Measurements from ENCODE around the gene DNM2.

DNA sequence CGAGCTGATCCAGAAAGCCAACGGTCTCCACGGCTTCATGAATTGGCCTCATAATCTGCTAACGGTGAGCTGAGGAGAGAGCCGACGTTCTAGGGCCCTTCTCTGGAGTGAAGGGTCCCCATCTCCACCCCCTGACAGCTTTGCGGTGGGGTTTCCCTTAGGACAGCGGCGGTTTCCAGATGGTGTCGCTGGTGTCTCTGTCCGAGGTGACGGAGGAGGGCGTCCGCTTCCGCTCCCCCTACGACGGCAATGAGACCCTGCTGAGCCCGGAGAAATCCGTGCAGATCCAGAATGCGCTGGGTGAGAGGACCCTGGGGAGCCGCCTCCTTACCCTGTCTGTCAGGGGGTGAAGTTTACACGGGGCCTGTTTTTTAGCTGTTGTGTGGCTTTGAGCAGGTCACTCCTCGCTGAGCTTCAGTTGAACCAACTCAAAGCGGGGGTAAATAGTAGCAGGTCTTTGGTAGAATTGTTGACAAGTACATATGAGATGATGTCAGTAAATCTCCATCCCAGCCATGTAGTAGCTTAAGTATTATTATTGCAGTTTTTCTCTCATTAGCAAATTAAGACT lies 15.8 kb upstream of the DNM2 start:
- TF ChIP-seq, protein P1, sequence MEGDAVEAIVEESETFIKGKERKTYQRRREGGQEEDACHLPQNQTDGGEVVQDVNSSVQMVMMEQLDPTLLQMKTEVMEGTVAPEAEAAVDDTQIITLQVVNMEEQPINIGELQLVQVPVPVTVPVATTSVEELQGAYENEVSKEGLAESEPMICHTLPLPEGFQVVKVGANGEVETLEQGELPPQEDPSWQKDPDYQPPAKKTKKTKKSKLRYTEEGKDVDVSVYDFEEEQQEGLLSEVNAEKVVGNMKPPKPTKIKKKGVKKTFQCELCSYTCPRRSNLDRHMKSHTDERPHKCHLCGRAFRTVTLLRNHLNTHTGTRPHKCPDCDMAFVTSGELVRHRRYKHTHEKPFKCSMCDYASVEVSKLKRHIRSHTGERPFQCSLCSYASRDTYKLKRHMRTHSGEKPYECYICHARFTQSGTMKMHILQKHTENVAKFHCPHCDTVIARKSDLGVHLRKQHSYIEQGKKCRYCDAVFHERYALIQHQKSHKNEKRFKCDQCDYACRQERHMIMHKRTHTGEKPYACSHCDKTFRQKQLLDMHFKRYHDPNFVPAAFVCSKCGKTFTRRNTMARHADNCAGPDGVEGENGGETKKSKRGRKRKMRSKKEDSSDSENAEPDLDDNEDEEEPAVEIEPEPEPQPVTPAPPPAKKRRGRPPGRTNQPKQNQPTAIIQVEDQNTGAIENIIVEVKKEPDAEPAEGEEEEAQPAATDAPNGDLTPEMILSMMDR (IDR thresholded peaks at IDR 0.05): no peak
- TF ChIP-seq POLR2A (IDR thresholded peaks at IDR 0.05): no peak

Data from testis (tissue), 2 donors.